ENCODE data around the gene TMBIM6.

DNA sequence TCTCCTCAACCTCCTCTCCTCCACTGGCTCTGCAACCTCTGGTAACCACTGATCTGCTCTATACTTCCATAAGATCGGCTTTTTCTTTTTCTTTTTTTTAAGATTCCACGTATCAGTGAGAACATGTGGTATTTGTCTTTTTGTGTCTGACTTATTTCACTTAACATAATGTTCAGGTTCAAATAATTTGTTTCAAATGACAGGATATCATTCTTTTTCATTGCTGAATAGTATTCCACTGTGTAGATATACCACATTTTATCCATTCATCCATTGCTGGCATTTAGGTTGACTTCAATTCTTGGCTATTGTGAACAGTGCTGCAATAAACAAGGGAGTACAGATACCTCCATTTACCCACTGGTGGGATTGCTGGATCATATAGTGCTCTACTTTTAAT lies 46.3 kb downstream of the TMBIM6 start:
- TF ChIP-seq, protein P1, sequence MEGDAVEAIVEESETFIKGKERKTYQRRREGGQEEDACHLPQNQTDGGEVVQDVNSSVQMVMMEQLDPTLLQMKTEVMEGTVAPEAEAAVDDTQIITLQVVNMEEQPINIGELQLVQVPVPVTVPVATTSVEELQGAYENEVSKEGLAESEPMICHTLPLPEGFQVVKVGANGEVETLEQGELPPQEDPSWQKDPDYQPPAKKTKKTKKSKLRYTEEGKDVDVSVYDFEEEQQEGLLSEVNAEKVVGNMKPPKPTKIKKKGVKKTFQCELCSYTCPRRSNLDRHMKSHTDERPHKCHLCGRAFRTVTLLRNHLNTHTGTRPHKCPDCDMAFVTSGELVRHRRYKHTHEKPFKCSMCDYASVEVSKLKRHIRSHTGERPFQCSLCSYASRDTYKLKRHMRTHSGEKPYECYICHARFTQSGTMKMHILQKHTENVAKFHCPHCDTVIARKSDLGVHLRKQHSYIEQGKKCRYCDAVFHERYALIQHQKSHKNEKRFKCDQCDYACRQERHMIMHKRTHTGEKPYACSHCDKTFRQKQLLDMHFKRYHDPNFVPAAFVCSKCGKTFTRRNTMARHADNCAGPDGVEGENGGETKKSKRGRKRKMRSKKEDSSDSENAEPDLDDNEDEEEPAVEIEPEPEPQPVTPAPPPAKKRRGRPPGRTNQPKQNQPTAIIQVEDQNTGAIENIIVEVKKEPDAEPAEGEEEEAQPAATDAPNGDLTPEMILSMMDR (IDR thresholded peaks at IDR 0.05; ENCODE audit: low read depth, low read length, poor library complexity, severe bottlenecking) = no peak
- no peak for TF ChIP-seq EZH2phosphoT487 (IDR thresholded peaks at IDR 0.05; ENCODE audit: borderline replicate concordance, low read length)
